ENCODE data around the gene DYNLT1. TPM values are rescaled to one million over a fixed set of nuclear protein-coding genes. Genes with fewer than 3 reads are reported as not detected.

The DYNLT1 gene
- total and polyA plus RNA-seq, 10 of the 15 experiments (the other 5 are each of a cell fraction or from before 2014, with no cell fraction given), result 33.6 to 298 (median 89.2) TPM

DNA sequence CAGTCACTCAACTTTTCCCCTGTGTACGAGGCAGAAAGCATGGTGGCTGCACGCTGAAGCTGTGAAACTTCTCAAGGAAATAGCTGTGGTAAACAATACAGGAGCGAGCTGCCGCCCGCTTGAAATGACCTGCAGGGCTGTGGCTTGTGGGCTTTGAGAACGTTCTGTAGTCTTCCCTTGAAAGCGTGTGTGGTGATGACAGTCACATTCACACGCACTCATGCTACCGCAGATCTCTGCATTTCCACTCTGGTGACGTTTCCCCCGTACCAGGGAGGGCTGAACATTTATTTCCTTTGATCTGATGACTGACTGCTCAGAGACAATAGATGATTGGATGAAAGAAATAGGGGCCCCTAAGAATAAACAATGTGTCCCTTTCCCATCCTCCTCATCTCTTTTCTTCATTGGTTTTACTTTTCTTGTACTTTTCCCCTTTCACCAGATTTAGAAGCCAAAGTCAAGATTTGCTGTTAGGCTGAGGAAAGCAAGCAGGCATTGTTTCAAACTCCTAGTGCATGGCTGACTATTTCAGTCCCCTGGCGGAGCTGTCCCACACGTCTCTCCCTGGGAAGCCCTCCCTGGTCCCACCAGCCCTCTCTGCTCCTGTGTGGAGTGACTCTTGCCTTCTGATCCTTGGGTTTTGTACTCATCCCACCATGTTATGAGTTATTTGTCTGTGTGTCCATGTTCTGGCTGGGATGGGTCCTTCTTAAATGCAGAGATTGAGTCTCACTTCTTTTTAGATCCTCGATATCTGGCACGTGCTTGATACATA is 9.2 kb upstream of the DYNLT1 start (continued):
- TF ChIP-seq, protein P1, sequence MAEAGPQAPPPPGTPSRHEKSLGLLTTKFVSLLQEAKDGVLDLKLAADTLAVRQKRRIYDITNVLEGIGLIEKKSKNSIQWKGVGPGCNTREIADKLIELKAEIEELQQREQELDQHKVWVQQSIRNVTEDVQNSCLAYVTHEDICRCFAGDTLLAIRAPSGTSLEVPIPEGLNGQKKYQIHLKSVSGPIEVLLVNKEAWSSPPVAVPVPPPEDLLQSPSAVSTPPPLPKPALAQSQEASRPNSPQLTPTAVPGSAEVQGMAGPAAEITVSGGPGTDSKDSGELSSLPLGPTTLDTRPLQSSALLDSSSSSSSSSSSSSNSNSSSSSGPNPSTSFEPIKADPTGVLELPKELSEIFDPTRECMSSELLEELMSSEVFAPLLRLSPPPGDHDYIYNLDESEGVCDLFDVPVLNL (IDR thresholded peaks at IDR 0.05; ENCODE audit: low read depth, low read length), result no peak
- peak; percentile 89 for TF ChIP-seq NBN (IDR thresholded peaks at IDR 0.05)
- TF ChIP-seq POLR2A (IDR thresholded peaks at IDR 0.05; ENCODE audit: low read depth, low read length), result no peak
- TF ChIP-seq FOXM1 (IDR thresholded peaks at IDR 0.05; ENCODE audit: low read depth, low read length), result peak; percentile 86
- TF ChIP-seq ZSCAN29 (IDR thresholded peaks at IDR 0.05), result 0 out of 2 replicates have a peak, but pooled peaks have one; percentile 17
- no peak for TF ChIP-seq ZNF207 (IDR thresholded peaks at IDR 0.05; ENCODE audit: borderline replicate concordance)
- TF ChIP-seq, protein P2, sequence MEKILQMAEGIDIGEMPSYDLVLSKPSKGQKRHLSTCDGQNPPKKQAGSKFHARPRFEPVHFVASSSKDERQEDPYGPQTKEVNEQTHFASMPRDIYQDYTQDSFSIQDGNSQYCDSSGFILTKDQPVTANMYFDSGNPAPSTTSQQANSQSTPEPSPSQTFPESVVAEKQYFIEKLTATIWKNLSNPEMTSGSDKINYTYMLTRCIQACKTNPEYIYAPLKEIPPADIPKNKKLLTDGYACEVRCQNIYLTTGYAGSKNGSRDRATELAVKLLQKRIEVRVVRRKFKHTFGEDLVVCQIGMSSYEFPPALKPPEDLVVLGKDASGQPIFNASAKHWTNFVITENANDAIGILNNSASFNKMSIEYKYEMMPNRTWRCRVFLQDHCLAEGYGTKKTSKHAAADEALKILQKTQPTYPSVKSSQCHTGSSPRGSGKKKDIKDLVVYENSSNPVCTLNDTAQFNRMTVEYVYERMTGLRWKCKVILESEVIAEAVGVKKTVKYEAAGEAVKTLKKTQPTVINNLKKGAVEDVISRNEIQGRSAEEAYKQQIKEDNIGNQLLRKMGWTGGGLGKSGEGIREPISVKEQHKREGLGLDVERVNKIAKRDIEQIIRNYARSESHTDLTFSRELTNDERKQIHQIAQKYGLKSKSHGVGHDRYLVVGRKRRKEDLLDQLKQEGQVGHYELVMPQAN (conservative IDR thresholded peaks at IDR 0.05), result no peak
- no peak for TF ChIP-seq MYC (IDR thresholded peaks at IDR 0.05; ENCODE audit: insufficient read depth, insufficient read length, insufficient replicate concordance, low read length, severe bottlenecking)
- TF ChIP-seq CBX5 (IDR thresholded peaks at IDR 0.05; ENCODE audit: low read depth), result no peak
- TF ChIP-seq NR2C1 (IDR thresholded peaks at IDR 0.05), result no peak
- peak; percentile 62; the same call in 1 of the 2 replicates for TF ChIP-seq TCF12 (IDR thresholded peaks at IDR 0.05; ENCODE audit: low read depth, low read length)
- TF ChIP-seq, protein P3, sequence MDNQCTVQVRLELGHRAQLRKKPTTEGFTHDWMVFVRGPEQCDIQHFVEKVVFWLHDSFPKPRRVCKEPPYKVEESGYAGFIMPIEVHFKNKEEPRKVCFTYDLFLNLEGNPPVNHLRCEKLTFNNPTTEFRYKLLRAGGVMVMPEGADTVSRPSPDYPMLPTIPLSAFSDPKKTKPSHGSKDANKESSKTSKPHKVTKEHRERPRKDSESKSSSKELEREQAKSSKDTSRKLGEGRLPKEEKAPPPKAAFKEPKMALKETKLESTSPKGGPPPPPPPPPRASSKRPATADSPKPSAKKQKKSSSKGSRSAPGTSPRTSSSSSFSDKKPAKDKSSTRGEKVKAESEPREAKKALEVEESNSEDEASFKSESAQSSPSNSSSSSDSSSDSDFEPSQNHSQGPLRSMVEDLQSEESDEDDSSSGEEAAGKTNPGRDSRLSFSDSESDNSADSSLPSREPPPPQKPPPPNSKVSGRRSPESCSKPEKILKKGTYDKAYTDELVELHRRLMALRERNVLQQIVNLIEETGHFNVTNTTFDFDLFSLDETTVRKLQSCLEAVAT (IDR thresholded peaks at IDR 0.05), result peak; percentile 68; the same call in 1 of the 2 replicates
- TF ChIP-seq TBL1XR1 (IDR thresholded peaks at IDR 0.05; ENCODE audit: low read depth, low read length), result peak; percentile 85
- no peak for TF ChIP-seq RBBP5 (conservative IDR thresholded peaks at IDR 0.05)
- TF ChIP-seq, protein P4, sequence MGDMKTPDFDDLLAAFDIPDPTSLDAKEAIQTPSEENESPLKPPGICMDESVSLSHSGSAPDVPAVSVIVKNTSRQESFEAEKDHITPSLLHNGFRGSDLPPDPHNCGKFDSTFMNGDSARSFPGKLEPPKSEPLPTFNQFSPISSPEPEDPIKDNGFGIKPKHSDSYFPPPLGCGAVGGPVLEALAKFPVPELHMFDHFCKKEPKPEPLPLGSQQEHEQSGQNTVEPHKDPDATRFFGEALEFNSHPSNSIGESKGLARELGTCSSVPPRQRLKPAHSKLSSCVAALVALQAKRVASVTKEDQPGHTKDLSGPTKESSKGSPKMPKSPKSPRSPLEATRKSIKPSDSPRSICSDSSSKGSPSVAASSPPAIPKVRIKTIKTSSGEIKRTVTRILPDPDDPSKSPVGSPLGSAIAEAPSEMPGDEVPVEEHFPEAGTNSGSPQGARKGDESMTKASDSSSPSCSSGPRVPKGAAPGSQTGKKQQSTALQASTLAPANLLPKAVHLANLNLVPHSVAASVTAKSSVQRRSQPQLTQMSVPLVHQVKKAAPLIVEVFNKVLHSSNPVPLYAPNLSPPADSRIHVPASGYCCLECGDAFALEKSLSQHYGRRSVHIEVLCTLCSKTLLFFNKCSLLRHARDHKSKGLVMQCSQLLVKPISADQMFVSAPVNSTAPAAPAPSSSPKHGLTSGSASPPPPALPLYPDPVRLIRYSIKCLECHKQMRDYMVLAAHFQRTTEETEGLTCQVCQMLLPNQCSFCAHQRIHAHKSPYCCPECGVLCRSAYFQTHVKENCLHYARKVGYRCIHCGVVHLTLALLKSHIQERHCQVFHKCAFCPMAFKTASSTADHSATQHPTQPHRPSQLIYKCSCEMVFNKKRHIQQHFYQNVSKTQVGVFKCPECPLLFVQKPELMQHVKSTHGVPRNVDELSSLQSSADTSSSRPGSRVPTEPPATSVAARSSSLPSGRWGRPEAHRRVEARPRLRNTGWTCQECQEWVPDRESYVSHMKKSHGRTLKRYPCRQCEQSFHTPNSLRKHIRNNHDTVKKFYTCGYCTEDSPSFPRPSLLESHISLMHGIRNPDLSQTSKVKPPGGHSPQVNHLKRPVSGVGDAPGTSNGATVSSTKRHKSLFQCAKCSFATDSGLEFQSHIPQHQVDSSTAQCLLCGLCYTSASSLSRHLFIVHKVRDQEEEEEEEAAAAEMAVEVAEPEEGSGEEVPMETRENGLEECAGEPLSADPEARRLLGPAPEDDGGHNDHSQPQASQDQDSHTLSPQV (IDR thresholded peaks at IDR 0.05), result peak; percentile 54; the same call in 1 of the 2 replicates
- no peak for TF ChIP-seq NFXL1 (IDR thresholded peaks at IDR 0.05; ENCODE audit: borderline replicate concordance)
- peak; percentile 93 for TF ChIP-seq ATF7 (IDR thresholded peaks at IDR 0.05; ENCODE audit: low read depth)
- TF ChIP-seq CHD2 (IDR thresholded peaks at IDR 0.05; ENCODE audit: borderline replicate concordance, low read depth, low read length), result peak; percentile 80
- TF ChIP-seq PML (IDR thresholded peaks at IDR 0.05; ENCODE audit: low read length), result no peak; the same call in 1 of the 2 replicates
- TF ChIP-seq CEBPB (IDR thresholded peaks at IDR 0.05; ENCODE audit: borderline replicate concordance in 1 of 2, low read depth in 2 of 2, low read length in 2 of 2), result no peak
- TF ChIP-seq, protein P5, sequence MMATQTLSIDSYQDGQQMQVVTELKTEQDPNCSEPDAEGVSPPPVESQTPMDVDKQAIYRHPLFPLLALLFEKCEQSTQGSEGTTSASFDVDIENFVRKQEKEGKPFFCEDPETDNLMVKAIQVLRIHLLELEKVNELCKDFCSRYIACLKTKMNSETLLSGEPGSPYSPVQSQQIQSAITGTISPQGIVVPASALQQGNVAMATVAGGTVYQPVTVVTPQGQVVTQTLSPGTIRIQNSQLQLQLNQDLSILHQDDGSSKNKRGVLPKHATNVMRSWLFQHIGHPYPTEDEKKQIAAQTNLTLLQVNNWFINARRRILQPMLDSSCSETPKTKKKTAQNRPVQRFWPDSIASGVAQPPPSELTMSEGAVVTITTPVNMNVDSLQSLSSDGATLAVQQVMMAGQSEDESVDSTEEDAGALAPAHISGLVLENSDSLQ (IDR thresholded peaks at IDR 0.05), result peak; percentile 97

All from GM12878 (cell line).